NOMO-1 treated with dmso at 0.1 percent for 144 hours (cell line): Measurements from ENCODE around the gene BCAS1.

Experiments
- DNase-seq: peaks from one replicate; lab custom pipeline; 2025; ENCODE audit not compliant: unreplicated experiment; lab: John Stamatoyannopoulos, UW

BCAS1 gene

DNA sequence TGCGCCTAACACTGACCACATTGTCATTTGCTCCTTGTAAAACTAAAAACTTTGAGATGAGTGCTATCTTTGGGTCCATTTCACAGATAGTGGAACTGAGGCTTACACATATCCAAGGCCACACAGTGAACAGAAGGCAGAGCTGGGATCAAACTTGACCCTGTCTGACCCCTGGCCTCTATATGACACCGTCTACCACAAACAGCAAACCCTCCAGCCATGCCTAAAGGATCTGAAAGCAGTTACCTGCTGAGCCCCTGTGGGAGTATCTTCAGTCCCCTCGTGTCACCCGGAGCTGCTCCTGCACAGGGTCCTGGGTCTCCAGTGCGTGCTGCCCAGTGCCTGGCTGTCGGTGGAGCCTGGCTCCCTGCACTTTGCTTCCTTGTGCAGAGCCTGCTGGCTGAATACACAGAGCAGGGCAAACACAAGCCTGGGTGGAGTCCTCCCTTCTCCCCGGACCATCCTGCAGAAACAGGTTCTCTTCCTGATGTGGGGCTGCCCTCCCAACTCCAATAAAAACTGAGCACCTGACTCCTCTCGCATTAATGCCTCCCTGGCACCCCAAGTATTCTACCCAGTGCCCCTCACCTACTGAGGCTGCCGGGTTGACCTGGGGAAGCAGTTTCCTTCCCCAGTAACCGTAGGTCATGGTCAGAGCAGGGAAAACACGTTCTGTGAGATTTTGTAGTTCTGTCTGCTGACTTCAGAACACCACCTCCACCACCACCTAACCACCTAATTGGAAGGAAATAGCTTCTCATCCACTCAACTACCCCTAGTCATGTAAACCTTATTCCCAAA is at the start of gene BCAS1:
TSS of gene BCAS1 (minus strand) at position 408 of the 801 bp plus-strand sequence. CDS start 11,876 bp downstream, outside the sequence.
- no peak for DNase-seq

GRCh38 chr20:54119744-54120143 is 49.4 kb upstream of the BCAS1 start:
- no peak for DNase-seq

GRCh38 chr20:54118220-54119001 is 48.0 kb upstream of the BCAS1 start:
- no peak for DNase-seq

DNA sequence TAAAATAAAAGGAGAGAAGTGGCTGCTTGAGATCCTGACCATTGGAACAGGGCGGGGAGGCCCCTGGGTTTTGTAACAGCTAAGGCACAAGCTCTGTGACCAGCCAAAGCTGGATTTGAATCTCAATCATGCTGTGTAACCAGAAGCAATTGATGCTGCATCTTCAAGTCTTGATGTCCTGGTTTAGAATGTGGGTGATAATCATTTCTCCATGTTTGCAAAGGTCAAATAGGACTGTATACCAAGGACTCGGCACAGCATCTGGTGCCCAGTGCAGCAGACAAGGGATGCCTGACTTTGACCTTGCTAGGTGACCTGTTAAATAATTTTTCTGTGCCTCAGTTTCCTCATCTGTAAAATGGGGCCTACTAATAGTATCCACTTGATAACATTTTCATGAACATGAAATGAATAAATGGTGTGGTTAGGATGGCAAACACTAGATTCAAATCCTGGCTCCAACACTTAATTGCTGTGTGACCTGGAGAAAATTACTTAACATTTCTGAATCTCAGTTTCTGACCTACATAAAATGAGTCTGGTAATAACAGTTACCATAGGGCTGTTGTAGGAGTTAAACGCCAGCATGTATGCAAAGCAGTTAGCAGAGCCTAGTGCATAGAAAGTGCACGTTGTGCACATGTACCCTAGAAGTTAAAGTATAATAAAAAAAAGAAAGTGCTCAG is 46.3 kb upstream of the BCAS1 start:
- no peak for DNase-seq

DNA sequence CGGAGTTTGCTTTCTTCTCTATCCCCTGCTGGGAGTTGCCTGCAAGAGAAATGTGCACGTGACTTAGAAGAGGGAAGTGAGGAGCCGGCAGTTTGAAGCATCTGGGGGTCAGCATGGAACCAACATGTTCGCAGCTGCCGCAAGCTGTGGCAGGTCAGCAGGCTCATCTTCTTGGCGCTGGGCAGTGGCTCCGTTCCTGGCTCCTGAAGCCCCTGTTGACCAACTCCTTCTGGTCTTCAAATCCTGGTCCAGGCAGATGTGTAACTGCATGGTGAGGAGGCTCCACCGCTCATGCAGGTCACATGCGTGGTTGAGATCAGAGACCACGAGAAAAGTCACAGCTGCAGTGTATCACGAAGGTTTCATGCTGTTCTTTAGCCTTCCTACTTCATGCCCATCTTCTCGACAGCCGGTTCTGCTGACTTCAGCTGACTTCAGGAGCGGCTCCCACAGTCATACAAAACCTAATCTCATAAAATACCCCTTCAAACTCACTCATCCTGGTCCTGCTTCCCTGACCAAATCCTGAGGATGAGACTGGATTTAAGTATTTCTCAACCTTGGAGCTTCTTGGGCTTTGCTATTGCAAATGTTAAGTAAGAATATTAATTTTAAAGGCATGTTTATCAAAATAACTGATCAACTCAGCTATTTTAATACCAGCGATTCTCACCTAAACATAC is 44.9 kb upstream of the BCAS1 start:
- peak; percentile 35 for DNase-seq

DNA sequence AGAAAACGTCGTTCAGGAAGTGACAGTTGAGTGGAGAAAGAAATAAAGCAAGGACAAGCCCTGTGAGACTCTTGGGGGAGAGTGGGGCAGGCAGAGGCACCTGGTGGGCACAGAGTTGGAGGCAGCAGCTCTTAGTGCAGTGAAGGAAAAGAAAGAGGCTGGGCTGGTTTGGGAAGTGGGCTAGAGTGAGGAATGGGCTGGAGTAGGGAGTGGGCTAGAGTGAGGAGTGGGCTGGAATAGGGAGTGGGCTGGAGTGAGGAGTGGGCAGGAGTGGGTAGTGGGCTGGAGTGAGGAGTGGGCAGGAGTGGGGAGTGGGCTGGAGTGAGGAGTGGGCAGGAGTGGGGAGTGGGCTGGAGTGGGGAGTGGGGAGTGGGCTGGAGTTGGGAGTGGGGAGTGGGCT is 43.7 kb upstream of the BCAS1 start:
- DNase-seq: no peak

DNA sequence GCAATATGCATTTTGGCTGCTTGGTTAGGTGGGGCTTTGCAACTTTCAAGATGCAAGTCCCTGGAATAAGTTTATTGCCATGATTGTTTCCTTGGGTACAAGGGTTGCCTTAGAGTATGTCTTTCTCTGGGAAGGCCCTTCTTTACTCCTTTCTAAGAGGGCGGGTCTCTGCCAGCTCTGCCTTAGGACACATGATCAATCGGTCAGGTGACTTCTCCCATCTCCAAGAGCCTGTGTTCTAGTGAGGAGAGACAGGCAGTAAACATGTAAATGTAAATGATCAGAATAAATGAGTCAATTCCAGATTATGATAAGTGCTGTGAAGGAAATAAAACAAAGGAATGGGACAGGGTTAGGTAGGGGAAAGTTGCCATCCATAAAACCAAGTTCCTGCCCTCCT is 43.2 kb upstream of the BCAS1 start:
- no peak for DNase-seq

DNA sequence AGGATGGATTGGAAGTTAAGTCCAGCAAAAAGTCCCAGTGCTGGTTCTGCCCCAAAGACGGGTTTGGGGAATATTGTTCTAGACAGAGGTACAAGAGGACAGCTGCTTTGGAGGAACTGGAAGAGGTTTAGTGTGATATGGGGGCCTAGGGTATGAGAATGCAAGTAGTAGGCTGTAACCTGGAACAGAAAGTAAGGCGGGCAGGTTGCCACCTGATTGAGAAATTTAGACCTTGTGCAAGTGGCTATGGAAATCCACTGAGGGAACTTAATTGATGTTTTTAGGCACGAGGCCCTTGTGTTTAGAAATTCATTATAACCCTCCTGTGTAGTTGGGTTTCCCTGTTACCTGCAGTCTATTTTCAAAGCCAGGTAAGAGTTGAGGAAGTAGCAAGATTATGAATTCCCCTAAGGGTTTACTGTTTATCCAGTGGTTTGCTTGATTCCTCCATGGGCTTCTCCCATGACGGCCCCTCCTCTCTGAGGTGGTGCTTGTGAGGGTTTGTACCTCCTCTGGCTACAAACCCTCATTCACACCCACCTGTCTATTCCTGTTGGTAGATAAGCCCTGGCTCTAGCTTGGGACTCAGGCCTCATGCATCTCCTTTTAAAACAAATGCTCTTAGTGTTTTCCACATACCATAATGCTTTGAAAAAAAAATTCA is 42.0 kb upstream of the BCAS1 start:
- DNase-seq: no peak

DNA sequence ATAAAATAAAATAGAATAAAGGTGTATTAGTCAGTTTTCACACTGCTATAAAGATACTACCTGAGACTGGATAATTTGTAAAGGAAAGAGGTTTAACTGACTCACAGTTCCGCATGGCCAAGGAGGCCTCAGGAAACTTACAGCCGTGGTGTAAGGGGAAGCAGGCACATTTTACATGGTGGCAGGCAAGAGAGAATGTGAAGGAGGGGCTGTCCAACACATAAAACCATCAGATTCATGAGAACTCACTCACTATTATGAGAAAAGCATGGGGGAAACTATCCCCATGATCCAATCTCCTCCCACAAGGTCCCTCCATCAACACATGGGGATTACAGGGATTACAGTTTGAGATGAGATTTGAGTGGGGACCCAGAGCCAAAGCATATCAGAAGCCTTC is 41.1 kb upstream of the BCAS1 start:
- DNase-seq: no peak

GRCh38 chr20:54110457-54110856 is 40.1 kb upstream of the BCAS1 start:
- no peak for DNase-seq

DNA sequence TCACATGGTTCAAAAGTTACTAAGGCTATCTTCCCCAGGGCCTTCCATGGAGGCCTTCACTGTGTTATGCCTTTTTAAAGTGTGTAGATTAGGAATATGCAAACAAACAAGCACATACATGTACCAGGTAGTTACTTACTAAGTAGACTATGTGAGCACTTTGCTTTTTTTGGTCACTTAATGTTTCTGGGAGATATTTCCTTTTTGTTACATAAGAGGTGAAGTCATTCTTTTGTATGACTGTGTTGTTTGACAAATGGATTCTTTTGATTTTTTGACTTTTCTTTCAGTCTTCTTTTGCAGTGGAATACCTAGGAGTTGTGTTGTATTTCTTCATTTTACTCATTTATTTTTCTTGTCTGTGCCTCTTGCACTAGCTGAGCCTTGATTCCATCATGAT is 39.6 kb upstream of the BCAS1 start:
- no peak for DNase-seq

GRCh38 chr20:54108817-54109216 is 38.4 kb upstream of the BCAS1 start:
- DNase-seq: no peak

- DNase-seq: no peak
Measured at GRCh38 chr20:54108326-54108642, 37.9 kb upstream of the BCAS1 start.

GRCh38 chr20:54107600-54108325 is 37.4 kb upstream of the BCAS1 start:
- no peak for DNase-seq

GRCh38 chr20:54107181-54107580 is 36.8 kb upstream of the BCAS1 start:
- no peak for DNase-seq

DNA sequence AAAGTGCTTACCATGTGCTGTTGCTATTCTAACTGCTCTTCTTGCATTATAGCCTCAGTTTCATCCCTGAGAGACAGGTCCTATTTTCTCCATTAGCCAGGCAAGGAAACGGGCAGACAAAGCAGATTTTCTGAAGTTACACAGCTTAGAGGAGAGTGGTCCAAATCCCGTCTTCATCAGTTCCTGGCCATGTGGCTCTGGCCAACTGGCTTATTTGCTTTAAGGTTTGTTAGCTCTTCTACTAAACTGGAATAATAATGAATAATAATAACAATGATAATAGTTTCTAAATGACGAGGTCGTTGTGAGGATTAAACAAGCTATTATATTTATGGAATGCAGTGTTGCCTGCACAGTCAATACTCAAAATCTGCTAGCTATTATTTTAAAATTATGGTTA is 35.8 kb upstream of the BCAS1 start:
- DNase-seq: no peak

DNA sequence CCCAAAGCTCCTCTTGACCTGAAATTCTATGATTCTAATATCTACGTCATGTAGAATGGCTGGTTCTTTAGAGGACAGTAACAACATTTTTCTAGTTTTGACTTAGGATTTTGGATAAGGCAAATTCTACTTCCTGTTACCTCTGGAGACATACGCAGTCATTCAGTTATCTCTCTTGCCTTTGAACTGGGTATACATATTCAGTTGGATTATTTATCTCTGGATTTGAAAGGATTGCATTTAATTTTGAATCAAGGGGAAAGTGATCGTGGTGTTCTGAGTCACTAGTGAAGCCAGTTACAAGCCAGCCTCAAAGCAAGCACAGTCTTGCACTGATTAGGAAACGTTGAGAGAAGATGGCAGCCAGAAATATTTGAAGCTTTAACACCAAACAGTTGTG is 35.3 kb upstream of the BCAS1 start:
- no peak for DNase-seq

DNA sequence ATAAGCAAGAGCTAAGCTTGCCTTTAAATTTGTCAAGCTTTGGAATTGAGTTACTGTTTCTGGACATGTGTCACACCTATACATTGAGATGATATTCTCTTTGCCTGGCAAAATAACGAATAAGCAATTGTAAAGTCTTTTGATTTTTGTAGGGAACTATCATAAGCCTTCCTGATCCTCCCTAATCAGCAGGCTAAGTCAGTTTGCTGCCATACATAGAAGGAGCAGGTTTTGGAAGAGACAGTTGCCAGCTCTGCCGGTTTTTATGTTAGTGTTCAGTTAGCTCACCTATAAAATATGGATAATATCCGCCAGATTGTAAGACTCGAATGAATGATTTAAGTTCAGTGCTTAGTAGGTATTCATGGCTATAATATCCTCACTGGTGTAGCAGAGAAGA is 34.4 kb upstream of the BCAS1 start:
- DNase-seq: no peak

DNA sequence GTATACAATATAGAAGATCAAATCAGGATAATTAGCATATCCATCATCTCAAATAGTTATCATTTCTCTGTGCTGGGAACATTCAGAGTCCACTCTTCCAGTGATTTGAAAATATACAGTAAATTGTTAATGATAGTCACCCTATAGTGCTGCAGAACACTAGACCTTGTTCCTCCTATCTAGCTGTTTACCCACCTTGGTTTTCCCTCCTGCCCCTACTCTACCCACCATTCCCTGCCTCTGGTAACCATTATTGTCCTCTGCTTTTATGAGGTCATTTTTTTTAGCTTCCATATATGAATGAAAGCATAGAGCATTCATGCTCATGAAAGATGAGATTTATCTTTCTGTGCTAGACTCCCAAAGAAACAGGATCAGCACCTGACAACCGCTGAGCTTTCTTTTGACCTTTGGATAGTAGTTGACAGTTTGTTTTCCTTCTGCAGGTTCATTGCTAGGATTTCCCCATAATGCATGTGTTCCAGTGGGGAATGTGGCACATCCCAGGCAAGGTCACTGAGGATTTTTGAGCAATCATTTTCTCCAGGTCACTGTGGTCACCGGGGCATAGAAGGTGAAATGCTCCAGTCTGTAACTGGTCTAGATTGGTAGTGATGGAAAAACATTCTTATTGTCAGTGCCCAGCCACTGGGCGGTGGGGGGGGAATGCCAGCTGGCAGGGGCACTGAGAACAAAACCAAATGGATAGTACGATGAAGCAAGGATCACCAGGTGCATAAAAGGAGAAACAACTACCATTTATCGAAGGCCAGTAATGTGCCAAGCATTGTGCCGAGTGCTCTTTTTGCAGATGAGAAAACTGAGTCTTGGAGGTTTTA is 33.6 kb upstream of the BCAS1 start:
- DNase-seq: no peak
